Coronary artery (tissue), 2 donors: ENCODE data around the gene SCD5.
"Not testable (repeated sequence)": the region's sequence is repeated elsewhere in the genome, so short reads cannot be mapped to it uniquely, and the experiment has no call there.

Experiments
- DNase-seq: peaks from one replicate; pipeline ENCODE4 v3.0.0-alpha.2; 2017; ENCODE audit warnings: low spot score
- H3K27ac ChIP-seq, 2 donors: fragments of 200-600 bp; sonication (generic); one replicate each; pipeline ENCODE4 v1.5.1; 2016 to 2019
- H3K4me3 ChIP-seq: fragments of 200-600 bp; sonication (generic); 2 replicates; pipeline ENCODE4 v1.5.1; 2016; ENCODE audit warnings: mild to moderate bottlenecking, moderate library complexity
- TF ChIP-seq, protein P1 (sequence below): fragments of 200-600 bp; sonication (generic); IDR thresholded peaks from one replicate; pipeline ENCODE4 v1.5.1; 2019; ENCODE audit warnings: antibody characterized with exemption

The SCD5 gene

DNA sequence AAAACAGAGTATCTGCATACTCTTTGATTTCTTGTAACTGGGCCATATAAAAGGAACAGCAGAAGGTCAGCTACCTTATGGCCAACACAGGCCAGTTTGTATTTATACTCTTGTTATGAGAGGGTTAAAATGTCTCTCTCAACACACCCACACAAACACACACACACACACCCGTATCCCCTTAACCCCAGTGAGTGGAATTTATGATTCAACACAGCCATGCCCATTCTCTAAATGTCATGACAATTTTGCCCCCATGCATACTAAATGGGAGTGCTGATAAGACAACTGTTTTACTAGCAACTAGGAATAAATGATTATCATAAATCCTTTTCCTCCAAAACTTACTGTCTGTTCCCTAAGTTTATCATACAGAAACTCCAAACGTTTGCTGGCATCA is 22.1 kb upstream of the SCD5 start:
- TF ChIP-seq, protein P1, sequence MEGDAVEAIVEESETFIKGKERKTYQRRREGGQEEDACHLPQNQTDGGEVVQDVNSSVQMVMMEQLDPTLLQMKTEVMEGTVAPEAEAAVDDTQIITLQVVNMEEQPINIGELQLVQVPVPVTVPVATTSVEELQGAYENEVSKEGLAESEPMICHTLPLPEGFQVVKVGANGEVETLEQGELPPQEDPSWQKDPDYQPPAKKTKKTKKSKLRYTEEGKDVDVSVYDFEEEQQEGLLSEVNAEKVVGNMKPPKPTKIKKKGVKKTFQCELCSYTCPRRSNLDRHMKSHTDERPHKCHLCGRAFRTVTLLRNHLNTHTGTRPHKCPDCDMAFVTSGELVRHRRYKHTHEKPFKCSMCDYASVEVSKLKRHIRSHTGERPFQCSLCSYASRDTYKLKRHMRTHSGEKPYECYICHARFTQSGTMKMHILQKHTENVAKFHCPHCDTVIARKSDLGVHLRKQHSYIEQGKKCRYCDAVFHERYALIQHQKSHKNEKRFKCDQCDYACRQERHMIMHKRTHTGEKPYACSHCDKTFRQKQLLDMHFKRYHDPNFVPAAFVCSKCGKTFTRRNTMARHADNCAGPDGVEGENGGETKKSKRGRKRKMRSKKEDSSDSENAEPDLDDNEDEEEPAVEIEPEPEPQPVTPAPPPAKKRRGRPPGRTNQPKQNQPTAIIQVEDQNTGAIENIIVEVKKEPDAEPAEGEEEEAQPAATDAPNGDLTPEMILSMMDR = no peak
- Histone ChIP-seq H3K27ac (no peak overlapping the region), H3K4me3 (no peak overlapping the region)
- no peak for DNase-seq

DNA sequence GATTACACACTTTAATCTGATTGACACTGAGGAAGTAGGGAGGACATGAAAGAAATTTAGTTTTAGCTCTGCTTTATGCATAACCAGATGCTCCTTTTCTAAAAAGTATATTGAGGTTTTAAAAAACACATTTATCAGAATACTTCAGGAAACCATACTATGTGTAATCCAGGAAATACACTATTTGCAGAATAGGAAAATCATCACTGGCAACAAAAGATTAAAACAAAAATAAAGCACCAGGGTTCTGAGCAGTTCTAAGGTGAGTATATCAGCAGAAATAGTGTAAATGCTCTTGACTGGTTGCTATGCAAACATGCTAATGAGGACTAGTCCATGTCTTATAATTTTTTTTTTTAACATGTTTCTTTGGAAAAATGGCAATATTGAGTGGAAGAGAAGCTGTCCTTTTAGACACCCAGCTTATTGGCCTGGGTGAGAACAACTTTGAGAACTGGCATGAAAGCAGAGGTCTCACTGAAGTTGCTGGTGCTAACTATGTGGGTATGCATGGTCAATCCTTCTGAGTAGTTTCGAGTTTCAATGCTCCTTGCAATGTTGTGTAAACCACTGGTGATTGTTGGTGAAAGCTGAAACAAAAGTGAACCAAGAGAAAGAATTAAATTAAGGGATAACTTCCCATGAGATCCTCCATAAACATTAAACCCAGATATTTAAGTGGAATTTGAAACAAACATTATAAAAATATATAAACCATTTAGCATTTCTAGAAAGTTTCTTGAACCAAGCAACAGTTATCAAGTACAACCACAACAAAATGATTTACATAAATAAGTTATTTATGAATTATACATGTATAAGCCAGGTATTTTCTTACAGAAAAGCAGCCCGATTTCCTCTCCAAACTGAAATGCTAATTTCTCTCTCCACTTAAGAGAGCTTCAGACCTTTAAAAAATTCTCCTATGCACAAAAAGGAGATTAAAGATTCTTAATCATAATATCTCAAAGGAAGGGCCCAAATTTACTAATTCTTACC is 20.4 kb upstream of the SCD5 start:
- no peak overlapping the region for H3K27ac ChIP-seq
- H3K4me3 ChIP-seq = no peak overlapping the region
- DNase-seq = no peak
- TF ChIP-seq, protein P1 = no peak

DNA sequence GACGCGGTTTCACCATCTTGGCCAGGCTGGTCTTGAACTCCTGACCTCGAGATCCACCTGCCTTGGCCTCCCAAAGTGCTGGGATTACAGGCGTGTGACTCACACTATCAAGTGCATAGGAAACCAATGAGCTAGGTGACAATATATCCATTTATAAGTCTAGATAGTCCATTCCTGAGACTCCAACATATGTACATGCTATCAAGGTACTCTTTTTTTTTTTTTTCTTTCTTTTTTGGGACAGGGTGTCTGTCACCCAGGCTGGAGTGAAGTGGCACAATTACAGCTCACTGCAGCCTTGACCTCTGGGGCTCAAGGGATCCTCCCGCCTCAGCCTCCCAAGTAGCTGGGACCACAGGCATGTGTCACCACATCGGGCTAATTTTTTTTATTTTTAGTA is 18.3 kb upstream of the SCD5 start:
- H3K4me3 ChIP-seq = not testable (repeated sequence)

DNA sequence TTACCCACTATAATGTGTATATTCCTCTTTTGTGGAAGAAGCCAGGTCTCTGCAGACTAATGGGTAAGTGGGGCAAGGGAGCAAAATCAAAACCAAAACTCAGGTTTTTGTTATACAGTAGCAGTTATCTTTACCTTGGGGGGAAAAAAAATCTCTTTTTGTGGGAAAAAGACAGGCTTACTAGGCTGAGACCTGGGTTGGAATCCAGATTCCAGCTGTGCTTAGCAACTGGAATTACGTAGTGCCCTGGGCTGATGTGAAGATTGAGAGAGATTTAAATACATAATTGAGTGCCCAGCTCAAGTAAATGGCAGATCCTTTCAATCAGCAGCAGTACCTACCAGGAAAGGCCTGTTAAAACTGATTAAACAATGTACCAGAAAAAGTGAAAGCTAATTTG is 15.4 kb upstream of the SCD5 start:
- H3K27ac ChIP-seq = no peak overlapping the region
- TF ChIP-seq, protein P1 = no peak
- H3K4me3 ChIP-seq = no peak overlapping the region
- DNase-seq = no peak

More for the DNA sequence above, 18.3 kb upstream of the SCD5 start:
- not testable (repeated sequence) for DNase-seq, H3K27ac ChIP-seq

DNA sequence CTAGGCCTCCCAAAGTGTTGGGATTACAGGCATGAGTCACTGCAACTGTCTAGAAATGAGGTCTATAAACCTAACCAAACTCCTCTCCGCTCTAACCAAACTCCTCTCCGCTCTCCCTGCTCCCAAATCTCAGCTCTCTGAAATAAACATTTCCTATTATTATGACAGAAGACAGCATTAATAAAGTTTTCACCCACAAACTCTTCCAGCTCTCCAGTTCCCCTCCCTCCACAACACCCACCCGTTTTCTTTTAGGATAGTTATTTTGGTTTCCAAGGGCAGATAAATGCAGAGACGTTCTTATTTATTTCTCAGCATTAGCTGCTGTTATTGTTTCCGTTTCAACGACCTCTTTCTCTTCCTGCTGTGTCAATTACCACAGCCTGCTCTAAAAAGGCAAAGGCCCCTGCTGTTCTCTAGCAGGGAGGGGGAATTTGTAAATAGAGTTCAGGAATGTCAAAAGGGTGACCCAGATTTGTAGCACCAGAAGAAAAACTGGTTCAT is 13.3 kb upstream of the SCD5 start:
- TF ChIP-seq, protein P1 = no peak
- H3K27ac ChIP-seq = peak overlapping the region in 1 of 2 donors; percentile 21
- no peak overlapping the region for H3K4me3 ChIP-seq
- DNase-seq = no peak

DNA sequence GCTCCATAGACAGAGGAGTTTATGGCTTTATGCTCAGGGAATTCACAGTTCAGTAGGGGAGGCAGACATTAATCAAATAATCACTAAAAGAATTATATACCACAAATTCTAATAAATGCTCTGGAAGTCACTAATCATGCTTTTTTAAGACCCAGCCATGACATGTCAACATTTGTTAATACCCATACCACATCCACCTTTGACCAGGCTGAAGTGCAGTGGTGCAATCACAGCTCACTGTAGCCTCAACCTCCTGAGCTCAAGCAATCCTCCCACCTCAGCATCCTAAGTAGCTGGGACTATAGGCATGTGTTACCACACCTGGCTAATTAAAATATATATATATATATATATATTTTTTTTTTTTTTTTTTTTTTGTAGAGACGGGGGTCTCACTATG is 12.8 kb upstream of the SCD5 start:
- TF ChIP-seq, protein P1 = no peak
- H3K27ac ChIP-seq = no peak overlapping the region
- H3K4me3 ChIP-seq = no peak overlapping the region
- no peak for DNase-seq

DNA sequence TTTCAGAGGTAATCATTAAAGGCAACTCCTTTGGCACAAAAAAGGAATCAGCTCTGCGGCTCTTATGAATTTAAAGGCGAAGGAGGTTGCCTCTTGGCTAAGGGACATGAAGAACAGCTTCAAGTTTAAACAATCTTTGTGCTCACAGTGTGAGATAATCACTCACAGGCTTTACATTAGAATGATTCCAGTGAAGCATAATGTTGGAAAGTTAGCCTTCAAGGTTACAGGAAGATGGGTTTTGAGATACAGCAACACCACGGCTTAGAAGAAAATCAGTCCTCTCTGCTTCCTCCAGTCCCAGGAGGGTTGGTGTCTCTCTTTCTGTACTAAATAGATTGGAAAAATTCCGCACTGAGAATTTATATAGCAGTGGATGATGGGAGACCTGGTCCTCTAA is 11.6 kb upstream of the SCD5 start:
- Histone ChIP-seq H3K27ac (no peak overlapping the region), H3K4me3 (no peak overlapping the region)
- no peak for DNase-seq
- TF ChIP-seq, protein P1 = no peak
